HG02885 (cell line): ENCODE measurements around the gene SPATA20.

Experiments
- ATAC-seq: cut with Tn5 transposase; IDR thresholded peaks from one replicate; pipeline ENCODE4 v1.9.1; 2021; ENCODE audit warnings: mild to moderate bottlenecking; ENCODE audit not compliant: unreplicated experiment, poor library complexity

The SPATA20 gene

GRCh38 chr17:50519141-50519834 lies 27.7 kb upstream of the SPATA20 start:
- no peak for ATAC-seq

- no peak for ATAC-seq
Measured at GRCh38 chr17:50520483-50520882, 26.5 kb upstream of the SPATA20 start.

GRCh38 chr17:50521514-50521913 lies 25.5 kb upstream of the SPATA20 start:
- no peak for ATAC-seq

- no peak for ATAC-seq
Measured at GRCh38 chr17:50522766-50523165, 24.2 kb upstream of the SPATA20 start.

- ATAC-seq, result no peak
Measured at GRCh38 chr17:50523208-50523607, 23.8 kb upstream of the SPATA20 start.

GRCh38 chr17:50524838-50525237 lies 22.1 kb upstream of the SPATA20 start:
- no peak for ATAC-seq

- ATAC-seq, result no peak
Measured at GRCh38 chr17:50527155-50527762, 19.7 kb upstream of the SPATA20 start.

- no peak for ATAC-seq
Measured at GRCh38 chr17:50527949-50528474, 19.0 kb upstream of the SPATA20 start.

GRCh38 chr17:50529849-50530248 lies 17.1 kb upstream of the SPATA20 start:
- no peak for ATAC-seq

- no peak for ATAC-seq
Measured at GRCh38 chr17:50531428-50532025, 15.4 kb upstream of the SPATA20 start.

GRCh38 chr17:50532452-50533024 lies 14.4 kb upstream of the SPATA20 start, which contains the start of gene EPN3:
TSS of gene EPN3 (plus strand) at chr17:50532735. CDS start at chr17:50536557, 3,822 bp downstream.
- ATAC-seq, result no peak

- ATAC-seq, result no peak
Measured at GRCh38 chr17:50533185-50533584, 13.8 kb upstream of the SPATA20 start.

- ATAC-seq, result no peak
Measured at GRCh38 chr17:50533720-50534148, 13.2 kb upstream of the SPATA20 start.

GRCh38 chr17:50534222-50534978 lies 12.6 kb upstream of the SPATA20 start:
- ATAC-seq, result no peak

GRCh38 chr17:50534979-50535326 lies 12.0 kb upstream of the SPATA20 start:
- no peak for ATAC-seq

- ATAC-seq, result no peak
Measured at GRCh38 chr17:50535407-50535806, 11.6 kb upstream of the SPATA20 start.

- no peak for ATAC-seq
Measured at GRCh38 chr17:50536683-50537646, 10.0 kb upstream of the SPATA20 start.

- no peak for ATAC-seq
Measured at GRCh38 chr17:50537721-50538548, 9.0 kb upstream of the SPATA20 start.
